Measurements from ENCODE around the gene NGDN.

Gene NGDN, protein sequence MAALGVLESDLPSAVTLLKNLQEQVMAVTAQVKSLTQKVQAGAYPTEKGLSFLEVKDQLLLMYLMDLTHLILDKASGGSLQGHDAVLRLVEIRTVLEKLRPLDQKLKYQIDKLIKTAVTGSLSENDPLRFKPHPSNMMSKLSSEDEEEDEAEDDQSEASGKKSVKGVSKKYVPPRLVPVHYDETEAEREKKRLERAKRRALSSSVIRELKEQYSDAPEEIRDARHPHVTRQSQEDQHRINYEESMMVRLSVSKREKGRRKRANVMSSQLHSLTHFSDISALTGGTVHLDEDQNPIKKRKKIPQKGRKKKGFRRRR

DNA sequence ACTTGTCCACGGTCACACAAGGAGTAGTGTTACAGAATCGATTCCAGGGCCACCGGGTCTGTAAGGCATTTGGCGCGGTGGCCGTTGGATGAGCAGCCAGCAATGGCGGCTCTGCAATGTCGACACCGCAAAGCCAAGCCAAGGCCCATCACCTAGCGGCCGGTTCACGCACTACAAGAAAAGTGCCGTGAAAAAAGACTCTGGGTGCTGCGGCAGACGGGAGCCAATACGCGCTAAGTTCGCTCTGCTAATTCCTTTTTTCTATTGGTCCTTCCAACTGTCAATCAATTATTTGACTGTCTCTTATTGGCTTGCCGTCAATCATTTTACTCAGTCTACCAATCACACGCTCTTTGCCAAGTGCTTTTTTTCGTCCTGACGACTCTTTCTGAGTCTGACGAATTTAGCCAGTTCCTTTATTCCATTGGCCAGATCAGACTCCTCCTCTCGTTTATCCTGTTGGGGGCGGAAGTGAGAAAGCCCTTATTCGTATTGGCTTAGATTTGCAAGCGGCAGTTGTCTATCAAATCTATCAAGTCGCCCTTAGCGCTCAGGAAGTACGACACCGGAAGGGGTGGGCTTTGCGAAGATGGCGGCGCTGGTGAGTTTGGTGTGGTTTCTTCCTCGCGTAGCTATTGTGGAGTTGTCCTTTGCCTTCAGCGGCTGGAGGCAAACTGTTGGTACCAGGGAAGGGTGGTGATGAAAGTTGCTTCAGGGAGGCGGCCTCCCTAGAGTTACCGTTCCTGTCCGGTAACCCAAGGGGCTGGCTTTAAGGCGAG, at the start of gene NGDN:
NGDN (plus strand) TSS at position 577 of the 779 bp plus-strand sequence; CDS start at position 590, 13 bp downstream.
- Histone ChIP-seq H3K9me3 (ENCODE audit: insufficient read depth, low read length) (no peaks in the 10 kb centered on the region), H3K4me3 (ENCODE audit: insufficient read depth, low read length, poor library complexity, severe bottlenecking) (peak within 1 kb of the TSS; percentile 94), H3K4me2 (ENCODE audit: low read depth, low read length, poor library complexity, severe bottlenecking) (peak within 1 kb of the TSS; percentile 85), H3K79me2 (ENCODE audit: insufficient read depth, low read length) (peaks cover 15% of the 10 kb centered on the region), H3F3A (ENCODE audit: insufficient read depth) (no peaks in the 10 kb centered on the region), H2AFZ (ENCODE audit: low read depth, low read length, severe bottlenecking) (peak within 1 kb of the TSS; percentile 94), H3K9me2 (replicated peaks; ENCODE audit: insufficient read depth, low read length) (no peaks in the 10 kb centered on the region), H4K20me1 (ENCODE audit: low read depth, low read length) (no peaks in the 10 kb centered on the region), H3K27ac (ENCODE audit: low read depth, low read length) (peak within 1 kb of the TSS; percentile 41), H3K9ac (ENCODE audit: low read length) (peak within 1 kb of the TSS; percentile 74), H3K36me3 (ENCODE audit: low read length) (peaks cover 4% of the 10 kb centered on the region; the same call in 1 of the 2 replicates), H3K27me3 (ENCODE audit: low read length) (no peaks in the 10 kb centered on the region)
- TF ChIP-seq, protein P1, sequence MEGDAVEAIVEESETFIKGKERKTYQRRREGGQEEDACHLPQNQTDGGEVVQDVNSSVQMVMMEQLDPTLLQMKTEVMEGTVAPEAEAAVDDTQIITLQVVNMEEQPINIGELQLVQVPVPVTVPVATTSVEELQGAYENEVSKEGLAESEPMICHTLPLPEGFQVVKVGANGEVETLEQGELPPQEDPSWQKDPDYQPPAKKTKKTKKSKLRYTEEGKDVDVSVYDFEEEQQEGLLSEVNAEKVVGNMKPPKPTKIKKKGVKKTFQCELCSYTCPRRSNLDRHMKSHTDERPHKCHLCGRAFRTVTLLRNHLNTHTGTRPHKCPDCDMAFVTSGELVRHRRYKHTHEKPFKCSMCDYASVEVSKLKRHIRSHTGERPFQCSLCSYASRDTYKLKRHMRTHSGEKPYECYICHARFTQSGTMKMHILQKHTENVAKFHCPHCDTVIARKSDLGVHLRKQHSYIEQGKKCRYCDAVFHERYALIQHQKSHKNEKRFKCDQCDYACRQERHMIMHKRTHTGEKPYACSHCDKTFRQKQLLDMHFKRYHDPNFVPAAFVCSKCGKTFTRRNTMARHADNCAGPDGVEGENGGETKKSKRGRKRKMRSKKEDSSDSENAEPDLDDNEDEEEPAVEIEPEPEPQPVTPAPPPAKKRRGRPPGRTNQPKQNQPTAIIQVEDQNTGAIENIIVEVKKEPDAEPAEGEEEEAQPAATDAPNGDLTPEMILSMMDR (IDR thresholded peaks at IDR 0.05; ENCODE audit: insufficient read depth, low read length, poor library complexity, severe bottlenecking) = no peak
- TF ChIP-seq EZH2phosphoT487 (conservative IDR thresholded peaks at IDR 0.05; ENCODE audit: low read length) = no peak

- Histone ChIP-seq H3K4me3 (ENCODE audit: insufficient read depth, low read length, poor library complexity, severe bottlenecking) (no peak overlapping the region), H3K9me2 (replicated peaks; ENCODE audit: insufficient read depth, low read length) (no peaks in the 10 kb centered on the region), H4K20me1 (ENCODE audit: low read depth, low read length) (no peaks in the 10 kb centered on the region), H3K36me3 (ENCODE audit: low read length) (no peaks in the 10 kb centered on the region), H3K79me2 (ENCODE audit: insufficient read depth, low read length) (no peaks in the 10 kb centered on the region), H3K4me2 (ENCODE audit: low read depth, low read length, poor library complexity, severe bottlenecking) (no peak overlapping the region), H3K9me3 (ENCODE audit: insufficient read depth, low read length) (no peaks in the 10 kb centered on the region), H3K27ac (ENCODE audit: low read depth, low read length) (no peak overlapping the region), H3K9ac (ENCODE audit: low read length) (no peak overlapping the region), H3K27me3 (ENCODE audit: low read length) (no peaks in the 10 kb centered on the region), H2AFZ (ENCODE audit: low read depth, low read length, severe bottlenecking) (no peak overlapping the region), H3F3A (ENCODE audit: insufficient read depth) (no peaks in the 10 kb centered on the region)
- TF ChIP-seq, protein P1 (IDR thresholded peaks at IDR 0.05; ENCODE audit: insufficient read depth, low read length, poor library complexity, severe bottlenecking) = no peak
- no peak for TF ChIP-seq EZH2phosphoT487 (conservative IDR thresholded peaks at IDR 0.05; ENCODE audit: low read length)
Observed at GRCh38 chr14:23421594-23421993, 47.9 kb upstream of the NGDN start.

GRCh38 chr14:23423657-23424056, 45.8 kb upstream of the NGDN start:
- Histone ChIP-seq H3K27me3 (ENCODE audit: low read length) (peaks cover 4% of the 10 kb centered on the region; the same call in 1 of the 2 replicates), H3K27ac (ENCODE audit: low read depth, low read length) (no peak overlapping the region), H3K79me2 (ENCODE audit: insufficient read depth, low read length) (no peaks in the 10 kb centered on the region), H3K9ac (ENCODE audit: low read length) (no peak overlapping the region), H2AFZ (ENCODE audit: low read depth, low read length, severe bottlenecking) (no peak overlapping the region), H3K9me2 (replicated peaks; ENCODE audit: insufficient read depth, low read length) (no peaks in the 10 kb centered on the region), H3K4me2 (ENCODE audit: low read depth, low read length, poor library complexity, severe bottlenecking) (no peak overlapping the region), H3K4me3 (ENCODE audit: insufficient read depth, low read length, poor library complexity, severe bottlenecking) (no peak overlapping the region), H3K36me3 (ENCODE audit: low read length) (no peaks in the 10 kb centered on the region), H3F3A (ENCODE audit: insufficient read depth) (no peaks in the 10 kb centered on the region), H4K20me1 (ENCODE audit: low read depth, low read length) (no peaks in the 10 kb centered on the region), H3K9me3 (ENCODE audit: insufficient read depth, low read length) (no peaks in the 10 kb centered on the region)
- TF ChIP-seq EZH2phosphoT487 (conservative IDR thresholded peaks at IDR 0.05; ENCODE audit: low read length) = no peak

All from SU-DHL-6 (cell line).